Activated CD8-positive, alpha-beta memory T cell treated with anti-CD3 and anti-CD28 coated beads, Interleukin-2, amount 50 U/mL, for 1 hour (primary cell): ENCODE results near the gene ATG9B.
"Not testable (repeated sequence)": the region's sequence is repeated elsewhere in the genome, so short reads cannot be mapped to it uniquely, and the experiment has no call there.

Experiments used
- DNase-seq: peaks from one replicate; pipeline ENCODE4 v3.0.0-alpha.2; 2020; ENCODE audit errors: extremely low read depth

ATG9B gene

GRCh38 chr7:151015967-151016366, 8.3 kb downstream of the ATG9B start:
- DNase-seq: no peak

- DNase-seq: no peak
Measured at GRCh38 chr7:151014950-151015349, 9.3 kb downstream of the ATG9B start.

GRCh38 chr7:151013733-151014497, 10.4 kb downstream of the ATG9B start:
- DNase-seq: peak; percentile 89

- DNase-seq: no peak
Measured at GRCh38 chr7:151013356-151013732, 10.9 kb downstream of the ATG9B start.

- no peak for DNase-seq
Measured at GRCh38 chr7:151012911-151013347, 11.4 kb downstream of the ATG9B start.

- DNase-seq: no peak
Measured at GRCh38 chr7:151012031-151012692, 12.1 kb downstream of the ATG9B start.

- DNase-seq: not testable (repeated sequence)
Measured at GRCh38 chr7:151011616-151012015, 12.7 kb downstream of the ATG9B start.

- no peak for DNase-seq
Measured at GRCh38 chr7:151011097-151011409, 13.2 kb downstream of the ATG9B start.

- DNase-seq: no peak
Measured at GRCh38 chr7:151010307-151011096, 13.8 kb downstream of the ATG9B start.

- no peak for DNase-seq
Measured at GRCh38 chr7:151010037-151010306, 14.3 kb downstream of the ATG9B start.

GRCh38 chr7:151009327-151010036, 14.8 kb downstream of the ATG9B start:
- DNase-seq: no peak

- no peak for DNase-seq
Measured at GRCh38 chr7:151008511-151009323, 15.6 kb downstream of the ATG9B start.

- no peak for DNase-seq
Measured at GRCh38 chr7:151008143-151008510, 16.2 kb downstream of the ATG9B start.

- no peak for DNase-seq
Measured at GRCh38 chr7:151007469-151007898, 16.8 kb downstream of the ATG9B start.

- DNase-seq: no peak
Measured at GRCh38 chr7:151006590-151007300, 17.5 kb downstream of the ATG9B start.

GRCh38 chr7:151005566-151005965, 18.7 kb downstream of the ATG9B start:
- no peak for DNase-seq

GRCh38 chr7:151003572-151003971, 20.7 kb downstream of the ATG9B start:
- no peak for DNase-seq

- no peak for DNase-seq
Measured at GRCh38 chr7:151001546-151001945, 22.7 kb downstream of the ATG9B start.

- DNase-seq: no peak
Measured at GRCh38 chr7:151000897-151001495, 23.3 kb downstream of the ATG9B start.

GRCh38 chr7:150999497-151000230, 24.6 kb downstream of the ATG9B start:
- no peak for DNase-seq
